Measurements from ENCODE around the gene NNT. TPM values are rescaled to one million over a fixed set of nuclear protein-coding genes. Genes with fewer than 3 reads are reported as not detected.
A peak's percentile ranks its signal among the peaks of the same experiment; 100 is the strongest.

Gene NNT
- total and polyA plus RNA-seq, 10 of the 15 experiments (the other 5 are each of a cell fraction or from before 2014, with no cell fraction given) = 20.8 to 73.1 (median 51.9) TPM

- FAIRE-seq (no peak), DNase-seq (ENCODE audit: low read depth, low spot score) (no peak), ATAC-seq (no peak)
- ChIA-PET POLR2A (no interaction called here), CTCF (no interaction called here), SMC1A (ENCODE audit: uncharacterized antibody, unreplicated experiment) (no interaction called here), RAD21 (ENCODE audit: unreplicated experiment) (no interaction called here)
- TF ChIP-seq SMAD5 (IDR thresholded peaks at IDR 0.05; ENCODE audit: low read depth) = no peak
- TF ChIP-seq RBBP5 (conservative IDR thresholded peaks at IDR 0.05) = no peak
- no peak for TF ChIP-seq CBX3 (IDR thresholded peaks at IDR 0.05; ENCODE audit: borderline replicate concordance, low read depth)
- TF ChIP-seq MYB (IDR thresholded peaks at IDR 0.05; ENCODE audit: borderline replicate concordance, low read depth, low read length) = no peak
- Histone ChIP-seq H3K4me1 (ENCODE audit: control insufficient read depth, insufficient read depth, low read length) (no peaks in the 10 kb centered on the region; the same call in 1 of the 2 replicates), H3K27me3 (replicated peaks in 1 of 2; ENCODE audit: control insufficient read depth in 2 of 2, insufficient read depth in 2 of 2, low read length in 1 of 2) (no peaks in the 10 kb centered on the region), H3K4me3 (no peak overlapping the region), H2AFZ (ENCODE audit: control insufficient read depth, low read depth, low read length) (no peak overlapping the region), H3K9ac (ENCODE audit: control insufficient read depth, insufficient read depth, low read length) (no peak overlapping the region), H3K36me3 (ENCODE audit: control insufficient read depth in 2 of 2, insufficient read depth in 2 of 2, low read length in 1 of 2) (no peaks in the 10 kb centered on the region), H3K27ac (ENCODE audit: control insufficient read depth, insufficient read depth) (no peak overlapping the region), H4K20me1 (ENCODE audit: control insufficient read depth, insufficient read depth) (no peaks in the 10 kb centered on the region), H3K79me2 (ENCODE audit: control insufficient read depth, insufficient read depth, low read length) (no peaks in the 10 kb centered on the region), H3K4me2 (ENCODE audit: control insufficient read depth, insufficient read depth) (no peak overlapping the region), H3K9me3 (replicated peaks; ENCODE audit: control insufficient read depth, insufficient read depth, low read length) (no peaks in the 10 kb centered on the region)
- intact Hi-C loops (cut with micrococcal nuclease; ENCODE audit: unreplicated experiment) (no loop called here), in situ Hi-C loops (cut with MboI) (no loop called here)
- WGBS (ENCODE audit: insufficient coverage, insufficient replicate concordance, low lambda C conversion rate, missing lambda C conversion rate) = 94% methylated on average over 5 of the region's 5 CpGs
- BruUV-seq (replicated peaks) = no TSS peak
Measured at GRCh38 chr5:43565043-43565442, 37.9 kb upstream of the NNT start.

- WGBS (ENCODE audit: insufficient coverage, insufficient replicate concordance, low lambda C conversion rate, missing lambda C conversion rate) = 21% methylated on average over 3 of the region's 3 CpGs
- BruUV-seq (replicated peaks) = no TSS peak
- POLR2A ChIA-PET = no interaction called here
- FAIRE-seq (no peak), DNase-seq (ENCODE audit: low read depth, low spot score) (no peak), ATAC-seq (peak; percentile 70)
- Histone ChIP-seq H3K9me3 (replicated peaks; ENCODE audit: control insufficient read depth, insufficient read depth, low read length) (no peaks in the 10 kb centered on the region), H4K20me1 (ENCODE audit: control insufficient read depth, insufficient read depth) (no peaks in the 10 kb centered on the region), H3K36me3 (ENCODE audit: control insufficient read depth in 2 of 2, insufficient read depth in 2 of 2, low read length in 1 of 2) (peaks cover 0 to 5% of the 10 kb centered on the region in 2 experiments; a peak in 1 of 4 replicates), H2AFZ (ENCODE audit: control insufficient read depth, low read depth, low read length) (no peak overlapping the region), H3K4me1 (ENCODE audit: control insufficient read depth, insufficient read depth, low read length) (no peaks in the 10 kb centered on the region), H3K79me2 (ENCODE audit: control insufficient read depth, insufficient read depth, low read length) (no peaks in the 10 kb centered on the region), H3K4me2 (ENCODE audit: control insufficient read depth, insufficient read depth) (no peak overlapping the region), H3K9ac (ENCODE audit: control insufficient read depth, insufficient read depth, low read length) (no peak overlapping the region), H3K27me3 (replicated peaks in 1 of 2; ENCODE audit: control insufficient read depth in 2 of 2, insufficient read depth in 2 of 2, low read length in 1 of 2) (no peaks in the 10 kb centered on the region), H3K4me3 (no peak overlapping the region), H3K27ac (ENCODE audit: control insufficient read depth, insufficient read depth) (no peak overlapping the region)
- TF ChIP-seq ZNF207 (IDR thresholded peaks at IDR 0.05; ENCODE audit: borderline replicate concordance) (no peak), BHLHE40 (IDR thresholded peaks at IDR 0.05; ENCODE audit: borderline replicate concordance in 1 of 2, low read depth in 2 of 2, low read length in 1 of 2) (peak in 1 of 2 experiments; percentile 22; a peak in 1 of 4 replicates), POLR2AphosphoS5 (IDR thresholded peaks at IDR 0.05; ENCODE audit: low read length) (no peak), POLR2AphosphoS2 (IDR thresholded peaks at IDR 0.05; ENCODE audit: low read depth, low read length) (no peak), IKZF1 (conservative IDR thresholded peaks at IDR 0.05) (no peak)
- RAD21 ChIA-PET (ENCODE audit: unreplicated experiment) = no interaction called here
- in situ Hi-C loops (cut with MboI) (no loop called here), intact Hi-C loops (cut with micrococcal nuclease; ENCODE audit: unreplicated experiment) (no loop called here)
- CTCF ChIA-PET = interaction anchor here (0.7 kb wide), 1 partner anchor 42 kb away, joined by 4 read pairs; no protein-coding TSS in a partner anchor
- SMC1A ChIA-PET (ENCODE audit: uncharacterized antibody, unreplicated experiment) = interaction anchor here (0.9 kb wide), 1 partner anchor 9 kb away, joined by 3 read pairs; no protein-coding TSS in a partner anchor
Measured at GRCh38 chr5:43567967-43568366, 35.0 kb upstream of the NNT start.

Data from GM12878 (cell line).